HG03571 (cell line): ENCODE measurements around the gene DPP3.

Experiments used
- ATAC-seq: cut with Tn5 transposase; IDR thresholded peaks from one replicate; pipeline ENCODE4 v1.9.1; 2021; ENCODE audit not compliant: unreplicated experiment

Gene DPP3

DNA sequence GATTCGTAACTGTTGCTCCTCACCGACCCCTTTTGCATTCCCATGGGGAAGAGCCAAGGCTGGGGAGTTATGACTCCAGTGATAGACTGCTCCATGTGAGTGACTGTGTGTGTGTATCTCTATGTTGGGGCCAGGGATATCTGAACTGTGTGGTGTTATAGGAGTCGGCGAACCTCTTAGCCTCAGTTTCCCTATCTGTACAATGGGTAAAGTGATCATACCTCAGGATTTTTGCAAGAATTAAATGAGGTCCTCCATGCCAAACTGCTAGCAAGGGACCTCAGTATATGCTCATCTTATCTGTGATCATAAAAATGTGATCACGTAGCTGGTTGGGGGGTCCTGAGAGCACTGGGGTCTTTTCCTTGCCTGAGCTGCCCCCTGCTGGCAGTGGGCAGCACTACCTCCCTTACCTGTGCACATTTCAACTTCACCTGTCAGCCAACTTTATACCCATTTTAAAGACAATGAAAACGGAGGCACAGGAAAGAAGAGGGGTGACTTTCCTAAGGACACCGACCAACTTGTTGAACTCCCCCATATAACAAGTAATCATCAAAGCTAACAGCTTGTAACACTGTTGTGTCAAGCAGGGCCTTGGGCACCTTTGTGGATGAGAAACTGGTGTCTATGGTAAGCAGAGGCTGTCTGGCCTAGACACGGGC is 1.4 kb upstream of the DPP3 start:
- ATAC-seq, result no peak

DNA sequence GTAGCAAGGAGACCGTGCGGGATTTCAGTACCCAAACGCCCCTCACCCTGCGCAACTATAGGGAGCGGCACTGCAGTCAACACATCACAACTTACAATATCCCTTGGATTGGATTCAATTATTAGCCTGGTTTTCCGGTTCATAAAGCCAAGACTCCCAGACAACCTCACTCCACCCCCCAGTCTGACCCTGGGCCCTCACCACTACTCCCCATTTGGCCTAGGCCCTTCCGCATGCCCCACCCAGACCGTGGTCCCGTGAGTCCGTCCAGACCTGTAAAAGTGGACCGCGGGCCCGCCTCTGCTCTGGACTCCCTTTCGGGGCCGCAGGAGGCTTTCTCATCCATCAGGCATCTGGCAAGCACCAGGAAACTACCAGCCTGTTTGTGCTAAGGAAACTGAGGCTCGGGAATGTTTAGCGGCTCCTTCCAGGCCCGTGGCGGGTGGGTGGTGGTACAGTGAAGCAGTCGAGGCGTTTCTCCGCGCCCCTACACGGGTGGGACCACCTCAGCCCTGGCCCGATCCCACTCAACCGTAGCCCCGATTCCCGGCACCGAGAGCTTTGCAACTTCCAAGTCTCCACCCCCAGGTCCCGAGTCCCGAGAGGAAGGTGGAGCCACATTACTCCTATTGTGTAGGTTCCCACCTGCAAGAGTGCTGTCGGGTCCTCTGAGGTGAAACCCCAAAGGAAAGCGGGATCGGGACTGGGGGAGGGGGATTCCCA is 679 bp upstream of the DPP3 start:
- no peak for ATAC-seq

DNA sequence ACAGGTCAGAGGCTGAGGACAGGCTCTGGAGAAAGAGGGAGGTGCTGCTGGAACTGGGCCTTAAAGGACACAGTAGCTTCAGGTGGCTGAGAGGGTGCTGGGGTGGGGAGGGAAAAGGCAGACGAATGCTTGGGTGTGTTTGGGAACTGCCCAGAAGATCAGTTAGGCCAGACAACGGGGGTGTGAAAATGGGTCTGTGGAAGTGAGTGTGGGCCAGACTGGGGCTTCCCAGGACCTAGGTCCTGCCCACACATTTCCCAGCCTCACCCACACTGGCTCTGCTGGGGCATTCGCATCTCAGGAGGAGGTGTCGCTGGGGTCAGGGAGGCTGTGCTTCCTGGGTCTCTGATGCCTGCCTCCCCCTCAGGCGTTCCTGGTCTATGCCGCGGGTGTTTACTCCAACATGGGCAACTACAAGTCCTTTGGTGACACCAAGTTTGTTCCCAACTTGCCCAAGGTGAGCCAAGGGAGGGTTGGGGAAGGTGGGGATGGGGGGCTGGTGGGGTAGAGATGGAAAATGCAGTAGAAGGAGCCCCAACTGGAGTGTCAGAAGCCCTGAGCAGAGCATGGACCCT is 4.7 kb downstream of the DPP3 start:
- no peak for ATAC-seq

DNA sequence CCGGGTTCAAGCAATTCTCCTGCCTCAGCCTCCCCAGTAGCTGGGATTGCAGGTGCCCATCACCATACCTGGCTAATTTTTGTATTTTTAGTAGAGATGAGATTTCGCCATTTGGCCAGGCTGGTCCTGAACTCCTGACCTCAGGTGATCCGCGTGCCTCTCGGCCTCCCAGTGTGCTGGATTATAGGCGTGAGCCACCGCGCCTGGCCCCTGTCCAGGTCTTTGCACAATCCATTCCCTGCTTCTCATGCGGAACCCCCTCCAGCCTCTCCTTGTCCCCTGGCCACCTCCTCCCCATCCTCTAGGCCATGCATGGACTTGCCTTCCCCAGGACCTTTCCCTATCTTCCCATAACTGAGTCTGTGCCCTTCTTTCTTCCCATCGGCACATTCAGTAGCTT is 8.7 kb downstream of the DPP3 start:
- no peak for ATAC-seq

DNA sequence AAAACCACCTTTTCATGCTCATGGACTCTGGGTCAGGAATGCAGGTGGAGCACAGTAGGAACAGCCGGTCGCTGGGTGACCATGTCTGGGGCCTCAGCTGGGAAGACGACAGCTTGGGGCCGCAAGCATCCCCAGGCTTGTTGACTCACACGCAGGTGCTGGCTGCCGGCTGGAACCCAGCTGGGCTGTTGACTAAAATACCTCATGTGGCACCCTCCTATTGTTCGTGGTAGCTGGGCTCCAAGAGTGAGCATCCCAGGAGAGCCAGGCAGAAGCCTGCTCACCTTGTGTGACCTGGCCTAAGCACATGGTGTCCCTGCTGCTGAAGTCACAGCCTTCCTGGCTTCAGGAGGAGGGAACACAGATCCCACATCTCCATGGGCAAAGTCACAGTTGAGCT is 9.4 kb downstream of the DPP3 start:
- no peak for ATAC-seq

DNA sequence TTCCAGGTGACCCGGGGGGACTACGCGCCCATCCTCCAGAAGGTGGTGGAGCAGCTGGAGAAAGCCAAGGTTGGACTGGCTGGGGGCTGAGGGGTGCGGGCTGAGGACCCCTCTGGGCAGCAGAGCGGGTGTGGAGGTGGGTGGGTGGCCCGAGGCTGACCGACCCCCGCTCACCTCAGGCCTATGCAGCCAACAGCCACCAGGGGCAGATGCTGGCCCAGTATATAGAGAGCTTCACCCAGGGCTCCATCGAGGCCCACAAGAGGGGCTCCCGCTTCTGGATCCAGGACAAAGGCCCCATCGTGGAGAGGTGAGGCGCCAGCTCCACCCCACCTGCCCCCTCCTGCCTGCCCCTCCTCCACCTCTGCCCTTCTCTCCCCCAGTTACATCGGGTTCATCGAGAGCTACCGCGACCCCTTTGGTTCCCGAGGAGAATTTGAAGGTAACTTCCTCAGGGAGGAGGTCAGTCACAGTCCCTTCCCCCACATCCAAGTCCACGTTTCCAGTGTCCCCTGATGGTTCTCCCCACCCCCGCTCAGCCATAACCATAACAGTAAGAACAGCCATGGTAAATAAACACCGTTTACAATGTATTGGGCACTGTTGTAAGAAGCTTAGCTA is 11.2 kb downstream of the DPP3 start:
- ATAC-seq, result no peak

DNA sequence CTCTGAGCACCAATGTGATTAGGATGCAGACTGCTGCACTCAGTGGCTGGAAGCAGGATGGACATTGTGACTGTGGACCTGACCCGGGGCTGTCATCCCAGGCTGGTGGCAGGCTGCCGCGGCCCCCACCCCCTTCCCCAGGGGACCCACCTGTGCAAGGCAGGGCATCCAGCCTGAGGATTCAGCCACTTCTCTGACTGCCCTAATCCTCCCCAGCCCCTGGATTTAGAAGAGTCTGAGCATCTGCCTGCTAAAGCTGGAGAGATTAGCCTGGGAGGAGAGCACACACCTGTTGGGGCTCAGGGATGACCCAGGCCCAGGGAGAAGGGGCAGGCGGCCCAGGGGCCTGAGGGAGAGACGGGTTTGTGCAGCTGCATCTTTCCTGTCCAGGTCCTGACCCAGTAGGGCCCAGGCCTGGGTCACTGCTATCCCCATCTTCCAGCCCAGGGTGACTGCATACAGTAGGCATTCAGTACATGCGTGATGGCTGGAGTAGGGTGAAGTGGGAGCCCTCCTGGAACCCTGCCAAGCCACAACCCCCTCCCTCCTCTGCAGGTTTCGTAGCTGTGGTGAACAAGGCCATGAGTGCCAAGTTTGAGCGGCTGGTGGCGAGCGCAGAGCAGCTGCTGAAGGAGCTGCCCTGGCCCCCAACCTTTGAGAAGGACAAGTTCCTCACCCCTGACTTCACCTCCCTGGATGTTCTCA is 12.1 kb downstream of the DPP3 start:
- ATAC-seq, result no peak

DNA sequence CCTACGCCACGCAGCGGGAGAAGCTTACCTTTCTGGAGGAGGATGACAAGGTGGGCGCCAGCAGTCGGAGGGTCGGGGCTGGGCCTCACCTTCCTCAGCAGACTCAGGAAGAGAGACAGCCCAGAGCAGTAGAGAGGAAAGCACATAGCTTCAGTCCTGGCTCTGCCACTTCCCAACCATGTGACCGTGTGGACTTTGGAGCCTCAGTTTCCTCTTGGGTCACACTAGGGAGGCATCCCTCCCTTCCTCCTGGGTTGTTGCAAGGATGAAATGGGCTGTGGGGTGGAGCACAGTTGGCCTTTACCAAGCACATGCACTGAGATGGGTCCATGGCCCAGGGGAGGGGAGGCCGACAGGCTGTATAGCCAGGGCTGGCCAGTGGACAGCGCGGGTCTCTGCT is 12.9 kb downstream of the DPP3 start:
- no peak for ATAC-seq

DNA sequence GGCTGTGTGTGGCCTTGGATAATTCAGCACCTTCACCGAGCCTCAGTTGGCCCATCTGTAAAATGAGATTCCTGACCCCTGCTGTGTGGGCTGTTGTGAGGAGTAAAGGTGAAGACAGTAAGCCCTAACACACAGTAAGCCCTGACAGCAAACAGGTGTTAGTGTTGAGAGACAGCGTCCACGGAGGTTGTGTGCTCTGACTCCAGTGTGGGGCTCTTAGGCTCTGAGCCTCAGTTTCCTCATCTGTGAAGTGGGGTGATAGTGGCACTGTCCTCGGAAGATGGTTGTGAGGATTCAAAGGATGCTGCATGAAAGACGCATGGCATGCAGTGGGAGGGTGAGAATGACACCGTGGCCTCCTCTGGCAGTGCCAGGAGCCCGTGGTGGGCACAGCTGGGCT is 14.2 kb downstream of the DPP3 start:
- ATAC-seq, result no peak

DNA sequence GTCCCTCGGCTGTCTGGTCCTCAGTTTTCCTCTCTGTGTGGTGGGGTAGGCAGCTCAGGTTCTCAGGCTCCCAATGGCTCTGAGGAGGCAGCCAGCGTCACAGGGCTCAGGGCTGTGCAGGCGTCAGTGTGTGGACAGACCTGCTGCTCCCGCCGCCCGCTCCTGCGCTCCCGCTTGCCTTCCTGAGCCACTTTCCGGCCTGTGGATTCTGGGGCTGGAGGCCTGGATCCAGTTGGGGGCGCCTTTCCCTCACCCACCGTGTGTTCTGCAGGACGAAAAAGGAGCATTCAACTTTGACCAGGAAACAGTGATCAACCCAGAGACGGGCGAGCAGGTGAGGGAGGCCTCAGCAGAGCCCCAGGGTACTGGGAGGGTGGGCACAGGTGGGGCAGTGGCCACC is 14.7 kb downstream of the DPP3 start:
- ATAC-seq, result no peak

DNA sequence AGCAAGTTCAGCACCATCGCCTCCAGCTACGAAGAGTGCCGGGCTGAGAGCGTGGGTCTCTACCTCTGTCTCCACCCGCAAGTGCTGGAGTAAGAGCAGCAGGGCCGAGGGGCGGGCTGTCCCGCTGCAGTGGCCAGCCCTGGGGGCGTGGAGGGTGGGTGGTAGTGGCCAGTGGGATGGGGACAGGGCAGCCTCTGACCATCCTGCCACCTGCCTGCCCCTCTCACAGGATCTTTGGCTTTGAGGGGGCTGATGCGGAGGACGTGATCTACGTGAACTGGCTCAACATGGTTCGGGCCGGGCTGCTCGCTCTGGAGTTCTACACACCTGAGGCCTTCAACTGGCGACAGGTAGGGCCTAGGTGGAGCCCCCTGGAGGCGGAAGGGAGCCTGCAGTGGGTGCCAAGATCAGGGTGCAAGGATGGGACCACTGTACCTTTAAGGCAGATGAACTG is 15.2 kb downstream of the DPP3 start:
- no peak for ATAC-seq

DNA sequence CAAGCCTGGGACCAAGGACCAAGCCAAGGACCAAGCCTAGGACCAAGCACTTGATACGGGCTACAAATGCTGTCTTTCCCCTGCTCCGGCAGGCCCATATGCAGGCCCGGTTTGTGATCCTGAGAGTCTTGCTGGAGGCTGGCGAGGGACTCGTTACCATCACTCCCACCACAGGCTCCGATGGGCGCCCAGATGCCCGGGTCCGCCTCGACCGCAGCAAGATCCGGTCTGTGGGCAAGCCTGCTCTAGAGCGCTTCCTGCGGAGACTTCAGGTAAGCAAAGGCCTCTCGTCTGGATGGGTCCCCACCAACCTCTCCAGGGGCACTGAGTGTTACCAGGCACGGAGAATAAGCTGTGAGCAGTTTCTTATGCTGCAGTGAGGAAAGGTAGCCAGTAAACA is 17.0 kb downstream of the DPP3 start:
- no peak for ATAC-seq

DNA sequence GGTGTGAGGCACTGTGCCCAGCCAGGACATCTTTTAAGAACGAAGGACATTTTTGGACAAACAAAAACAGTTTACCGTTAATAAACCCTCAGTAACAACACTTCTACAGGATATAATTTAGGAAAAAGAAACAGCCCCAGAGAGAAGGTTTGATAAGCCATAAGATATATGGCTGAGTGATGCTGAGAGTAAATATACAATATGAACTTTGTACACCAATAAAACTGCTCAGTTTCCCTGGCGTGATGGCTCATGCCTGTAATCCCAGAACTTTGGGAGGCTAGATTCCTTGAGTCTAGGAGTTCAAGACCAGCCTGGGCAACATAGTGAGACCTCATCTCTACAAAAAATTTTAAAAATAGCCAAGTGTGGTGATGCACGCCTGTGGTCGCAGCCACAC is 18.3 kb downstream of the DPP3 start:
- no peak for ATAC-seq

DNA sequence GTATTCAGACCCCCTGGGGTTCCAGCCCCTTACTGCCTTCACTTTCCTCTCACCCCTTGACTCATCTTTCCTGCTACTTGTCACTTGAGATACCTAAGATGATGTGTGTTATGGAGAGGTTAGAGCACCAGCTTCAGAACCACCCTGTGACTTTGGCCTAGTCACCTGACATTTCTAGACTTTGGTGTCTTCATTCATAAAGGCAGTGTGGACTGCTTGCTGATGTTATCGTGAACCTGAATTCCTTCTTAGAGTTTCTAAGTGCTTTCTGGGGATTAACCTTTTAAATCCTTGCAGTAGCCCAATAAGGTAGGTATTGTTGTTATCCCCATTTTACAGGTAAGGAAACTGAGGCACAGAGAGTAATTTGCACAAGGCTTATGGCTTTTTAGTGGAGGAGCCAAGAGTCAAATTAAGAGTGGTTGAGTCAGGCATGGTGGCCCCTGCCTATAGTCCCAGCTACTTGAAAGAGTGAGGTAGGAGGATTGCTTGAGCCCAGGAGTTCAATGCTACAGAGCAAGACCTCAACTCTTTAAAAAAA is 25.1 kb downstream of the DPP3 start:
- no peak for ATAC-seq

DNA sequence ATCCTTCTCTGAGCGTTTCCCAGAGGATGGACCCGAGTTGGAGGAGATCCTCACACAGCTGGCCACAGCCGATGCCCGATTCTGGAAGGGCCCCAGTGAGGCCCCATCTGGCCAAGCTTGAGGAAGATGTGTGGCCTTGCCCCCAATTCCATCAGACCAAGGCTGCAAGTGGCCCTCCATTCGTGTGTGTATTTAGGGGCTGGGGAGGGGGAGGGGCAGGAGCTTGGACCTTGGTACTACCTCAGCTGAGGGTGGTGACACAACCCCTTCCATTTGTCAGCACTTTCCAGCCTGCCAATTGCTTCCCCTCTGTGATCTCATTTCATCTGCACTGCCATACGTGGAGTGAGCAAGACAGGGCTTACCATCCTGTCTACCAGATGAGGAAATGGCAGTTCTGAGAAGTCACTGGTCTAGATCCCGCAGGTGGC is 28.9 kb downstream of the DPP3 start:
- no peak for ATAC-seq

DNA sequence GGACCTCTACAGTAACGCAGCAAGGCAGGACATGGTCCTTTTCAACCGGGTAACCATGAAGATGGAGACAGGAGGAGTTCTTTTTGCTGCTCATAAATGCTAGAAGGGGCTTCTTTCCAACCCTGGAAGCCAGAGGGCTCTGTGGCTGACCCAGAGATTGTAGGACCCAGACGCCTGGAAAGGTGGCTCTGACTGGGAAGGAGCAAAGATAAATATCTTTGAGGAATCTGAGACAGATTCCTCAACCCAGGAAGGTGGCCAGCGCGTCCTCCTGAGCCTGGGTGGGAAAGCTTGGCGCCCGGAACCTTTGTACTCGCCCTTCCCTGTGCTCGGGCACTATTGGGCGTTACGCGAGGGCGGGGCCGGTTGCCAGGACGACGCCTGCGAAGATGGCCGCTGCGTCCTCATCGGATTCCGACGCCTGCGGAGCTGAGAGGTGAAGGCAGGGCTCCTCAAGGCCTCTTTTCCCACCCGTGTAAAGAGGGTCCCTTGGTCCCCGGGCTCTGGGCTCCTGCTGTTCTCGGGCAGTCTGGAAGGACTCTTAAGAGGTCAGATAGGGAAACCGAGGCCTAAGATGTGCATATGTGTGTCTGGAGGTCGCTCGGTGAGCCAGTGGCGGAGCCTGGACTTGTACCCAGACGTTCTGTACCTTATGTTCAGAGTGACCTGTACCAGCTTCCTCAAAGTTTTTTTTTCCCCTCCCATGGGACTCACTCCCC is 30.2 kb downstream of the DPP3 start, which contains the start of gene BBS1:
BBS1 (plus strand) TSS at position 365 of the 719 bp plus-strand sequence; CDS start at position 390, 25 bp downstream.
- ATAC-seq, result peak; percentile 70

DNA sequence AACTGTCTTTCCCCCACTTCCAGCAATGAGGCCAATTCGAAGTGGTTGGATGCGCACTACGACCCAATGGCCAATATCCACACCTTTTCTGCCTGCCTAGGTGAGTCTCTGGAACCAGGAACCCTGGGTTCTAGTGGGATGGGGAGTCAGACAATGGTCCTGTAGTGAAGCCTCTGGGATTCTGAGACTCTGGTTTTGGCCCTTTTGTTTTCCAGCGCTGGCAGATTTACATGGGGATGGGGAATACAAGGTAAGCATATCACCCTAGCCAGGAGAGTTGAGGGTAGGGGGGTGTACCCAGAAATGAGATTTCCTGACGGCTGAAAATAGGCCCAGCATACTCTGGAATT is 30.7 kb downstream of the DPP3 start:
- ATAC-seq, result no peak

DNA sequence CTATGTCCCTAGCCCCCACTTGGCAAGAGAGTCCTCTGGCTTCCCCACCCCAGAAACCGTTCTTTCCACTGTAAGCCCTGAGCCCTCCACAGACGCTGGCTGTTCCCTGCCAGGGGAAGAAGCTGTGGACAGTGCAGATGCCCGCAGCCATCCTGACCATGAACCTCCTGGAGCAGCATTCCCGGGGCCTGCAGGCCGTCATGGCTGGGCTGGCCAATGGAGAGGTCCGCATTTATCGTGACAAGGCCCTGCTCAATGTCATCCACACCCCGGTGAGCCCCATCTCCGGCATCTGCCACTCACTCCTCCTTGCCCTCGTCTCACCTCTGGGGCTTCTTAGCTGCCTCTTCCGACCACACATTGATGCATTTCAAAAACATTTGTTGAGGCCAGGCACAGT is 43.4 kb downstream of the DPP3 start:
- no peak for ATAC-seq

DNA sequence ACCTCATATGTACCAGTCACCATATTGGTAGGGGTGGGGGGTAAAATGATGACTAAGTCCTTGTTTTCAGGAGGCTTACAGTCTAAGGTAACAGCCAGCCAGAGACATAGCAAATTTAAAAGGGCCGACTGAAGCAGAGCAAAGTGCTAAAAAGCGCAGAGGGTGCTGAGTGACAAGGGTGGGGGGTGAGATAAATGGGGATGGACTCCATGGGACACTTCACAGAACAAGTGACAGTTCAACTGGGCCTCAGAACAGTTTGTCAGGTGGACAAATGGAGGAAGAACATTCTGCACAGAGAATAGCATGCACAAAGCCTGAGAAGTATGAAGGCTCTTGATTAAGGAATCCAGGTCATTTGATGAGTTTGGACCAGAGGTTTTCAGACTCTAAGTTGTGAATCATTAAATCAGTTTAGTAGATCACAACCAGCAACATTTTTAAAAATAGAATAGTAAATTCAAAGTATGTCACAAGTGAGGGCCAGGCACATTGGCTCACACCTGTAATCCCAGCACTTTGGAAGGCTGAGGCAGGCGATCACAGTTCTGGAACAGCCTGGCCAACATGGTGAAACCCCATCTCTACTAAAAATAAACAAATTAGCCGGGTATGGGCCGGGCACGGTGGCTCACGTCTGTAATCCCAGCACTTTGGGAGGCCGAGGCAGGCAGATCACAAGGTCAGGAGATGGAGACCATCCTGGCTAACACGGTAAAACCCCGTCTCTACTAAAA is 44.2 kb downstream of the DPP3 start:
- ATAC-seq, result no peak

DNA sequence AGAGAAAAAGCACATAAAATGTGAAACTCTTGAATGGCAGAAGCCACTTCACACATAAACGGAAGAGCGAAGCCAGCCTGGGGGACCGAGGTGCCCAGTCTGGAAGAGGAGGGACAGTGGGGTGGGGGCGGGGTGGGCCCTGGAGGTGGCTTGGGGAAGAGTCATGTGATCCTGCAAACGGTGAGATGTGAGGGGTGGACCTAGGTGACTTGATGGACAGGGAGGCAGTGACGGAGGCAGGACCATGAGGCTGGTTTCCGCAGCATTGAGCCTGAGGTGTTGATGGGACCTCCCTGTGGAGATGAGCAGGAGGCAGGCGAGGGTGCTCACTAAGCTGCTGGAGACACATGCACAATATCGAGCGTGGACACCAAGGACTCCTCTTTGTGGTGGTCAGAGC is 48.8 kb downstream of the DPP3 start:
- no peak for ATAC-seq
